Gastroesophageal sphincter (tissue), 4 donors: ENCODE data around the gene CCKAR. TPM values are rescaled to one million over a fixed set of nuclear protein-coding genes. Genes with fewer than 3 reads are reported as not detected.

Experiments
- ATAC-seq: fragments of 150-250 bp; one replicate; pipeline ENCODE4 v1.9.1; 2016; ENCODE audit warnings: mild to moderate bottlenecking, moderate library complexity
- H3K27ac ChIP-seq, 4 donors: fragments of 200-600 bp; sonication (generic) in 3 of 4; 1 replicate in 3 of 4; 2 replicates in 1 of 4; pipeline ENCODE4 v1.5.1; 2016 to 2019
- H3K27me3 ChIP-seq: fragments of 200-600 bp; sonication (generic); one replicate; pipeline ENCODE4 v1.5.1; 2019
- H3K36me3 ChIP-seq, 2 donors: fragments of 200-600 bp; sonication (generic); one replicate each; pipeline ENCODE4 v1.5.1; 2019; ENCODE audit warnings: control low read depth in 1 of 2
- H3K4me1 ChIP-seq, 3 donors: fragments of 200-600 bp; sonication (generic); 1 replicate in 2 of 3; 2 replicates in 1 of 3; pipeline ENCODE4 v1.5.1; 2016 to 2019; ENCODE audit warnings: control low read depth in 2 of 3
- H3K4me3 ChIP-seq, 2 donors: fragments of 200-600 bp; sonication (generic); one replicate each; pipeline ENCODE4 v1.5.1; 2019; ENCODE audit warnings: mild to moderate bottlenecking in 1 of 2, moderate library complexity in 1 of 2
- H3K9me3 ChIP-seq, 3 donors: fragments of 200-600 bp; sonication (generic); one replicate each; pipeline ENCODE4 v1.5.1; 2017 to 2019; ENCODE audit warnings: control low read depth in 2 of 3
- CTCF ChIP-seq, 4 experiments: fragments of 200-600 bp in 2 of 4; fragments of 450-650 bp in 2 of 4; sonication (generic) in 1 of 4; IDR thresholded peaks; one replicate each; pipeline ENCODE4 v1.5.1; 2017 to 2019; ENCODE audit warnings: antibody characterized with exemption in 4 of 4, mild to moderate bottlenecking in 2 of 4, moderate library complexity in 2 of 4
- EP300 ChIP-seq: sonication (generic); formaldehyde crosslinking; IDR thresholded peaks from one replicate; pipeline ENCODE4 v1.6.1; 2017; ENCODE audit warnings: antibody characterized with exemption, mild to moderate bottlenecking
- POLR2A ChIP-seq, 2 donors: fragments of 450-650 bp; IDR thresholded peaks; one replicate each; pipeline ENCODE4 v1.6.1; 2017; ENCODE audit warnings: antibody characterized with exemption in 2 of 2, mild to moderate bottlenecking in 2 of 2, moderate library complexity in 1 of 2
- POLR2AphosphoS5 ChIP-seq: sonication (generic); formaldehyde crosslinking; IDR thresholded peaks from one replicate; pipeline ENCODE4 v1.6.1; 2017; ENCODE audit warnings: antibody characterized with exemption
- WGBS, 2 donors: methylation state at CpG; one replicate each; pipeline ENCODE4 v1.1.5; 2018; ENCODE audit warnings: low coverage in 1 of 2; 5-methylcytosine and 5-hydroxymethylcytosine counted together
- total RNA-seq, 4 donors: library from RNA; depleted of rRNA; stranded (reverse); fragments of >200 nt; gene quantifications; one replicate each; pipeline ENCODE4 v1.1.0, GENCODE V29; 2016

Gene CCKAR
- total RNA-seq, 4 donors from 2014 or later: 0.54 to 2.1 (median 1.3) TPM; not detected in 1

- no peaks in the 10 kb centered on the region for H3K27me3 ChIP-seq
- no peak overlapping the region for H3K4me3 ChIP-seq
- no peaks in the 10 kb centered on the region for H3K36me3 ChIP-seq
- no peak for TF ChIP-seq EP300
- TF ChIP-seq POLR2A (IDR thresholded peaks at IDR 0.05): no peak
- TF ChIP-seq POLR2AphosphoS5: no peak
- TF ChIP-seq CTCF (IDR thresholded peaks at IDR 0.05): no peak
- no peak for ATAC-seq
- H3K27ac ChIP-seq: no peak overlapping the region
- H3K9me3 ChIP-seq: no peaks in the 10 kb centered on the region
- H3K4me1 ChIP-seq: peaks cover 0 to 8% (median 0%) of the 10 kb centered on the region in 3 donors
- WGBS, 2 donors: 30 to 43% methylated on average over 2 to 5 of the region's 5 CpGs
These were observed 39.2 kb upstream of the CCKAR start for GRCh38 chr4:26529479-26529878.

- WGBS, 2 donors: 82 to 100% methylated on average over 4 of the region's 4 CpGs
- H3K27ac ChIP-seq: no peak overlapping the region
- H3K27me3 ChIP-seq: no peaks in the 10 kb centered on the region
- no peak overlapping the region for H3K4me3 ChIP-seq
- H3K4me1 ChIP-seq: no peaks in the 10 kb centered on the region
- no peaks in the 10 kb centered on the region for H3K9me3 ChIP-seq
- no peaks in the 10 kb centered on the region for H3K36me3 ChIP-seq
- ATAC-seq: no peak
- TF ChIP-seq EP300 (no peak), POLR2A (IDR thresholded peaks at IDR 0.05) (no peak), CTCF (IDR thresholded peaks at IDR 0.05) (no peak), POLR2AphosphoS5 (no peak)
These were observed 35.5 kb upstream of the CCKAR start for GRCh38 chr4:26525771-26526150.

GRCh38 chr4:26525136-26525770 is 35.0 kb upstream of the CCKAR start:
- Histone ChIP-seq H3K4me1 (no peaks in the 10 kb centered on the region), H3K4me3 (no peak overlapping the region), H3K27ac (no peak overlapping the region), H3K9me3 (no peaks in the 10 kb centered on the region), H3K36me3 (no peaks in the 10 kb centered on the region), H3K27me3 (no peaks in the 10 kb centered on the region)
- TF ChIP-seq POLR2AphosphoS5 (no peak), CTCF (IDR thresholded peaks at IDR 0.05) (no peak), POLR2A (IDR thresholded peaks at IDR 0.05) (no peak), EP300 (no peak)
- ATAC-seq: no peak
- 82 to 93% methylated on average over 2 to 3 of the region's 3 CpGs for WGBS, 2 donors

GRCh38 chr4:26524011-26524410 is 33.7 kb upstream of the CCKAR start:
- 67 to 78% methylated on average over 1 of the region's 1 CpG for WGBS, 2 donors
- H3K4me1 ChIP-seq: no peaks in the 10 kb centered on the region
- H3K27me3 ChIP-seq: no peaks in the 10 kb centered on the region
- H3K4me3 ChIP-seq: no peak overlapping the region
- no peaks in the 10 kb centered on the region for H3K36me3 ChIP-seq
- TF ChIP-seq POLR2AphosphoS5 (no peak), POLR2A (IDR thresholded peaks at IDR 0.05) (no peak), CTCF (IDR thresholded peaks at IDR 0.05) (no peak), EP300 (no peak)
- ATAC-seq: no peak
- H3K9me3 ChIP-seq: no peaks in the 10 kb centered on the region
- no peak overlapping the region for H3K27ac ChIP-seq

- 17 to 24% methylated on average over 3 of the region's 3 CpGs for WGBS, 2 donors
- no peak for TF ChIP-seq POLR2A (IDR thresholded peaks at IDR 0.05)
- no peak for TF ChIP-seq POLR2AphosphoS5
- TF ChIP-seq CTCF (IDR thresholded peaks at IDR 0.05): no peak
- no peak for TF ChIP-seq EP300
- no peak for ATAC-seq
These were observed 32.2 kb upstream of the CCKAR start for GRCh38 chr4:26522478-26522877.

More at GRCh38 chr4:26522478-26522877, 32.2 kb upstream of the CCKAR start:
- no peaks in the 10 kb centered on the region for H3K4me1 ChIP-seq
- H3K4me3 ChIP-seq: no peak overlapping the region
- H3K27ac ChIP-seq: no peak overlapping the region
- H3K36me3 ChIP-seq: no peaks in the 10 kb centered on the region
- H3K27me3 ChIP-seq: no peaks in the 10 kb centered on the region
- H3K9me3 ChIP-seq: no peaks in the 10 kb centered on the region
